Fibroblast of lung (primary cell): ENCODE measurements around the gene RAPGEF3. TPM values are rescaled to one million over a fixed set of nuclear protein-coding genes. Genes with fewer than 3 reads are reported as not detected.

ENCODE experiments used
- DNase-seq, 2 donors: peaks; one replicate each; pipeline versions ENCODE4 v3.0.0 to v3.0.0-alpha.2; 2010; ENCODE audit warnings: low read depth in 2 of 2
- H2AFZ ChIP-seq: 2 replicates; pipeline ENCODE4 v1.5.1; 2012; ENCODE audit warnings: low read length, control low read depth, inconsistent platforms
- H3K27ac ChIP-seq: 2 replicates; pipeline ENCODE4 v1.5.1; 2011; ENCODE audit warnings: low read length, control low read depth; ENCODE audit not compliant: insufficient read depth
- H3K27me3 ChIP-seq: 2 replicates; pipeline ENCODE4 v1.5.1; 2011; ENCODE audit warnings: mild to moderate bottlenecking, low read length; ENCODE audit not compliant: control insufficient read depth, insufficient read depth
- H3K36me3 ChIP-seq: 2 replicates; pipeline ENCODE4 v1.5.1; 2011; ENCODE audit warnings: low read length; ENCODE audit not compliant: control insufficient read depth, insufficient read depth
- H3K4me1 ChIP-seq: 2 replicates; pipeline ENCODE4 v1.5.1; 2011; ENCODE audit warnings: low read length; ENCODE audit not compliant: control insufficient read depth, insufficient read depth; ENCODE audit errors: extremely low read depth
- H3K4me2 ChIP-seq: 2 replicates; pipeline ENCODE4 v1.5.1; 2011; ENCODE audit warnings: low read length, control low read depth; ENCODE audit not compliant: insufficient read depth; ENCODE audit errors: extremely low read depth
- H3K4me3 ChIP-seq, 4 experiments: fragments of 200-600 bp in 1 of 4; sonication (generic) in 1 of 4; replicated peaks in 1 of 4; 2 replicates each; pipeline ENCODE4 v1.5.1; 2011 to 2016; ENCODE audit warnings: low read length in 4 of 4, low read depth in 3 of 4, mild to moderate bottlenecking in 3 of 4, control low read depth in 2 of 4, inconsistent platforms in 1 of 4, mixed read lengths in 1 of 4; ENCODE audit not compliant: insufficient read depth in 1 of 4; ENCODE audit errors: control extremely low read depth in 1 of 4
- H3K79me2 ChIP-seq: 2 replicates; pipeline ENCODE4 v1.5.1; 2012; ENCODE audit warnings: mild to moderate bottlenecking, low read length, inconsistent platforms; ENCODE audit not compliant: control insufficient read depth, insufficient read depth
- H3K9ac ChIP-seq: 2 replicates; pipeline ENCODE4 v1.5.1; 2011; ENCODE audit warnings: mild to moderate bottlenecking, low read length, control low read depth; ENCODE audit not compliant: insufficient read depth
- H3K9me3 ChIP-seq: 2 replicates; pipeline ENCODE4 v1.5.1; 2012; ENCODE audit warnings: low read depth, low read length; ENCODE audit not compliant: control insufficient read depth, insufficient read depth
- H4K20me1 ChIP-seq: 2 replicates; pipeline ENCODE4 v1.5.1; 2011; ENCODE audit warnings: low read length; ENCODE audit not compliant: control insufficient read depth, insufficient read depth; ENCODE audit errors: extremely low read depth
- EZH2 ChIP-seq: IDR thresholded peaks from 2 replicates; pipeline ENCODE4 v1.5.1; 2012; ENCODE audit warnings: low read length, control low read depth, mild to moderate bottlenecking; ENCODE audit errors: missing control alignments
- polyA plus RNA-seq, 2 donors: library from polyadenylated mRNA; depleted of rRNA in 1 of 2; stranded (reverse) in 1 of 2; unstranded in 1 of 2; fragments of >200 nt; gene quantifications; 2 replicates each; pipeline ENCODE4 v1.2.1, GENCODE V29; 2011 to 2012; ENCODE audit warnings: missing spikeins in 1 of 2
- total RNA-seq: library from RNA; depleted of rRNA; stranded (reverse); fragments of >200 nt; gene quantifications from 2 replicates; pipeline ENCODE4 v1.2.1, GENCODE V29; 2014
- TF ChIP-seq, protein P1 (sequence below), 2 donors: IDR thresholded peaks in 1 of 2; conservative IDR thresholded peaks in 1 of 2; 1 replicate in 1 of 2; 2 replicates in 1 of 2; pipeline ENCODE4 v1.5.1; 2011 to 2012; ENCODE audit warnings: low read length in 2 of 2, control low read depth in 1 of 2, inconsistent platforms in 1 of 2, low read depth in 1 of 2, mild to moderate bottlenecking in 1 of 2

Gene RAPGEF3
- total and polyA plus RNA-seq, 2 donors (not counting 1 experiment from before 2014, with no cell fraction given), result 0.83 to 2.8 TPM

DNA sequence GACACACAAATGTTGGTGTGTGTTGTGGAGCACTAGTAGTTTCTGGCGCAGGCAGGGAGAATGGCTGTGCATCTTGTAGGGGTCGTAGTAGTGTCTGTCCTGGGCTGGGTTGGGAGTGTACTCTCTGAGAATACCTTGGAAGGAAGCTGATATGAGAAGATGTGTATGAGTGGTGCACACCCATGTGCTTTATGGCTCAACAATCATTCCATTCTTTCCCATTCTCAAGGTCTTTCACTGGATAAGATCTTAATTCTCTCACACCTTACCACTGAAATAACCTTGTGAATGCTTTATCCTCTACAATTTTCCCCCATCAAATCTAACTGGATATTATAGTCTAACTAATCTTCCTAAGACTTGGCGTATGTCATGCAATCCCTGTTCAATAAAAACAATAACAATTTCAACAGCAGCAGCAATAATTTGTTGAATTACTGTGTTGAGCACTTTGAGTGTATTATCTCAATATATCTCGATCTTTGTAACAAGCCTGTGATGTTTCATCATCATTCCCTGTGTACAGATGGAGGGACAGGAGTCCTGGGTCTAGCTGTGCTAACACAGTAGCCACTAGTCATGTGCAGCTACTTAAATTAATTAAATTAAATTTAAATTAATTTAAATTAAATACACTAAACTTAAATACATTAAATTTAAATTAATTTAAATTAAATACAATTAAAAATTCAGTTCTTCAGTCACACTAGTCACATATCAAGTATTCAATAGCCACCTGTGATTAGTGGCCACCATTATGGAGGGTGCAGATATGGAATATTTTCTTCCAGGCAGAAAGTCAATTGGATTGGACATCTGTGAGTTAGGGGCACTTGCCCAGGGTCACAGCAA is 10.8 kb upstream of the RAPGEF3 start:
- Histone ChIP-seq H3K79me2 (no peaks in the 10 kb centered on the region), H3K36me3 (no peaks in the 10 kb centered on the region), H3K4me2 (no peak overlapping the region), H2AFZ (no peak overlapping the region), H3K27ac (no peak overlapping the region), H4K20me1 (no peaks in the 10 kb centered on the region), H3K9me3 (no peaks in the 10 kb centered on the region), H3K9ac (no peak overlapping the region), H3K4me1 (peaks cover 2% of the 10 kb centered on the region), H3K4me3 (no peak overlapping the region), H3K27me3 (no peaks in the 10 kb centered on the region)
- DNase-seq, result no peak
- TF ChIP-seq EZH2, result no peak
- TF ChIP-seq, protein P1, sequence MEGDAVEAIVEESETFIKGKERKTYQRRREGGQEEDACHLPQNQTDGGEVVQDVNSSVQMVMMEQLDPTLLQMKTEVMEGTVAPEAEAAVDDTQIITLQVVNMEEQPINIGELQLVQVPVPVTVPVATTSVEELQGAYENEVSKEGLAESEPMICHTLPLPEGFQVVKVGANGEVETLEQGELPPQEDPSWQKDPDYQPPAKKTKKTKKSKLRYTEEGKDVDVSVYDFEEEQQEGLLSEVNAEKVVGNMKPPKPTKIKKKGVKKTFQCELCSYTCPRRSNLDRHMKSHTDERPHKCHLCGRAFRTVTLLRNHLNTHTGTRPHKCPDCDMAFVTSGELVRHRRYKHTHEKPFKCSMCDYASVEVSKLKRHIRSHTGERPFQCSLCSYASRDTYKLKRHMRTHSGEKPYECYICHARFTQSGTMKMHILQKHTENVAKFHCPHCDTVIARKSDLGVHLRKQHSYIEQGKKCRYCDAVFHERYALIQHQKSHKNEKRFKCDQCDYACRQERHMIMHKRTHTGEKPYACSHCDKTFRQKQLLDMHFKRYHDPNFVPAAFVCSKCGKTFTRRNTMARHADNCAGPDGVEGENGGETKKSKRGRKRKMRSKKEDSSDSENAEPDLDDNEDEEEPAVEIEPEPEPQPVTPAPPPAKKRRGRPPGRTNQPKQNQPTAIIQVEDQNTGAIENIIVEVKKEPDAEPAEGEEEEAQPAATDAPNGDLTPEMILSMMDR (conservative IDR thresholded peaks at IDR 0.05 in 1 of 2, IDR thresholded peaks at IDR 0.05 in 1 of 2; ENCODE audit: low read depth in 1 of 2, low read length in 2 of 2), result no peak

DNA sequence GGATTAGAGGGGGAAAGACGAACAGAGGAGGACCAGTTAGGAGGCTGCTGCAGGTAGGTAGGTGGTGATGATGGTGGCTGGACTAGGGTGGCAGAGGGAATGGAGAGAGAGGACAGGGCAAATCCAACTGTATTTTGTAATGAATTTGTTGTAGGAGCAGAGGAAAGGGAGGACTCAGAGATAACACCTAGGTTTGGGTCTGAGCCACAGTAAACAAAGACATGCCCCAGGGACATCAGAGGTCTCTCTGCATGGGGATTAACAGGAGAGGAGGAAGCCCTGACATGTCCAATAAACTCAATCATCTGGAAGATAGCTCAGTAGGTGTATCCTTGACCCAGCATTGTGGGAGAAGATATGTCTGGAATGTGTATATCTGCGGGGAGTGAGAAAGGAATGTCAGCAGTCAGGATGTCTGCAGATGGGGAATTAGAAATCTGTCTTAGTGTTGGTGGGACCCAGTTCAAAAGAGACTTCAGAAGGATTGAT is 9.7 kb upstream of the RAPGEF3 start:
- Histone ChIP-seq H3K36me3 (no peaks in the 10 kb centered on the region), H3K4me2 (no peak overlapping the region), H3K4me3 (no peak overlapping the region), H3K79me2 (no peaks in the 10 kb centered on the region), H4K20me1 (no peaks in the 10 kb centered on the region), H3K27ac (no peak overlapping the region), H3K4me1 (no peaks in the 10 kb centered on the region), H3K9ac (no peak overlapping the region), H2AFZ (no peak overlapping the region), H3K9me3 (no peaks in the 10 kb centered on the region), H3K27me3 (no peaks in the 10 kb centered on the region)
- DNase-seq, result peak in 1 of 2 donors; percentile 74
- no peak for TF ChIP-seq EZH2
- TF ChIP-seq, protein P1 (conservative IDR thresholded peaks at IDR 0.05 in 1 of 2, IDR thresholded peaks at IDR 0.05 in 1 of 2; ENCODE audit: low read depth in 1 of 2, low read length in 2 of 2), result no peak

DNA sequence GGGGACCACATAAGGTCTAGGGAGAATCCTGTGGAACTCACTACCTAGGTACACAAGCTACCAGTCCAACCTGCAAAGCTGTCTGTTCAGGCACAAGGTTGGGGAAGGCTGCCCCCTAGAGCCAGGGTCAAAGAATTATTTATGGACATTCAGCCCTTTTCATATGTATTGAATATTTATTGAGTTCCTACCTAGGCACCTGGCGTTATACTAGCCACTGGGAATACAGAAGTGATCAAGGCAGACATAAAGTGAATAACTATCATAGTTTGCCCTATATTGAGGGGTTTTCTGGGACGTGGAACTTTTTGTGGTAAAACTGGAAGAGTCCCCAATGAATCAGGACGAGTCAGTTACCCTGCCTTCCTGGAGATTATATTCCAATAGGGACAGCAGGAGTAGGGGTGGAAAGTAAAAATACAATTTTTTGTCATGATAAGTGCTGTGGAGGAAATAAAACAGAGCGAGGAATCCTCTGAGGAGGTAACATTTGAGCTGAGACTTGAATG is 8.6 kb upstream of the RAPGEF3 start:
- Histone ChIP-seq H3K4me3 (no peak overlapping the region), H3K4me1 (no peaks in the 10 kb centered on the region), H2AFZ (no peak overlapping the region), H3K79me2 (no peaks in the 10 kb centered on the region), H3K27ac (no peak overlapping the region), H3K9ac (no peak overlapping the region), H3K9me3 (no peaks in the 10 kb centered on the region), H3K27me3 (no peaks in the 10 kb centered on the region), H3K4me2 (no peak overlapping the region), H3K36me3 (no peaks in the 10 kb centered on the region), H4K20me1 (no peaks in the 10 kb centered on the region)
- peak in 1 of 2 donors; percentile 60 for DNase-seq
- TF ChIP-seq, protein P1 (conservative IDR thresholded peaks at IDR 0.05 in 1 of 2, IDR thresholded peaks at IDR 0.05 in 1 of 2; ENCODE audit: low read depth in 1 of 2, low read length in 2 of 2), result peak; percentile 37 to 62
- no peak for TF ChIP-seq EZH2
